K562 (cell line): ENCODE measurements around the gene RPL27. TPM values are rescaled to one million over a fixed set of nuclear protein-coding genes. Genes with fewer than 3 reads are reported as not detected.
A peak's percentile ranks its signal among the peaks of the same experiment; 100 is the strongest.

ENCODE experiments used
- ARID2 ChIP-seq: fragments of 450-650 bp; IDR thresholded peaks from 2 replicates; pipeline ENCODE4 v1.6.1; 2017; ENCODE audit warnings: antibody characterized with exemption, mild to moderate bottlenecking
- CGGBP1 ChIP-seq: fragments of 250-450 bp; sonication (Bioruptor Pico); IDR thresholded peaks from 2 replicates; pipeline ENCODE4 v1.9.0; 2021; ENCODE audit warnings: mild to moderate bottlenecking
- FOXP1 ChIP-seq: sonication (generic); formaldehyde crosslinking; IDR thresholded peaks from 2 replicates; pipeline ENCODE4 v1.8.0; 2022; ENCODE audit warnings: mild to moderate bottlenecking, missing genetic modification reagents
- NEUROD1 ChIP-seq: fragments of 150-350 bp; IDR thresholded peaks from 2 replicates; pipeline ENCODE4 v1.6.1; 2014; ENCODE audit warnings: borderline replicate concordance, low read length, low read depth; ENCODE audit not compliant: partially characterized antibody
- NR2C1 ChIP-seq, 2 experiments: fragments of 450-650 bp; IDR thresholded peaks; 2 replicates each; pipeline ENCODE4 v1.6.1; 2017; ENCODE audit warnings: mild to moderate bottlenecking in 2 of 2, antibody characterized with exemption in 1 of 2, inconsistent platforms in 1 of 2, missing compliant biosample characterization in 1 of 2, missing genetic modification characterization in 1 of 2
- SMAD4 ChIP-seq: fragments of 250-450 bp; sonication (Bioruptor Pico); conservative IDR thresholded peaks from 2 replicates; pipeline ENCODE4 v1.8.0; 2021; ENCODE audit warnings: inconsistent platforms, mild to moderate bottlenecking, moderate library complexity
- THAP7 ChIP-seq: fragments of 250-450 bp; sonication (Bioruptor Pico); IDR thresholded peaks from 2 replicates; pipeline ENCODE4 v1.5.0; 2021
- TSHZ1 ChIP-seq: fragments of 250-450 bp; sonication (Bioruptor Pico); IDR thresholded peaks from 2 replicates; pipeline ENCODE4 v1.4.0; 2020; ENCODE audit warnings: mild to moderate bottlenecking, moderate library complexity
- ZBTB1 ChIP-seq: sonication (generic); formaldehyde crosslinking; IDR thresholded peaks from 2 replicates; pipeline ENCODE4 v1.8.1; 2023; ENCODE audit warnings: missing genetic modification reagents, low read depth, mild to moderate bottlenecking, borderline replicate concordance
- ZBTB40 ChIP-seq, 2 experiments: fragments of 450-650 bp in 1 of 2; sonication (generic) in 1 of 2; formaldehyde crosslinking in 1 of 2; IDR thresholded peaks; 2 replicates each; pipeline versions ENCODE4 v1.7.1 to v1.9.0; 2016 to 2022; ENCODE audit warnings: inconsistent platforms in 1 of 2, mild to moderate bottlenecking in 1 of 2, missing genetic modification reagents in 1 of 2
- ZFP1 ChIP-seq: fragments of 450-650 bp; formaldehyde crosslinking; IDR thresholded peaks from 2 replicates; pipeline ENCODE4 v1.4.0; 2020; ENCODE audit warnings: mild to moderate bottlenecking, mixed read lengths
- ZFP36 ChIP-seq: fragments of 150-350 bp; IDR thresholded peaks from 2 replicates; pipeline ENCODE4 v1.6.1; 2018; ENCODE audit warnings: low read length, low read depth; ENCODE audit not compliant: partially characterized antibody
- polyA plus RNA-seq, 8 experiments: library from polyadenylated mRNA; depleted of rRNA in 4 of 8; stranded (reverse) in 5 of 8; unstranded in 3 of 8; fragments of >200 nt; fragmentation: Nextera tagmentation in 2 of 8; fragmentation: Illumina TruSeq in 1 of 8; extraction: Ambion mirVana in 2 of 8; extraction: Trizol in 1 of 8; gene quantifications; 2 replicates each; pipeline versions ENCODE4 v1.2.1 to v1.2.3, GENCODE V29; 2011 to 2014; ENCODE audit warnings: inconsistent platforms in 1 of 8, missing spikeins in 1 of 8
- total RNA-seq, 7 experiments: library from RNA; depleted of rRNA in 6 of 7; stranded (reverse); fragments of >200 nt in 6 of 7; fragmentation: Illumina TruSeq in 2 of 7; extraction: Trizol in 2 of 7; gene quantifications; 2 replicates each; pipeline versions ENCODE4 v1.2.1 to v1.2.3, GENCODE V29; 2011 to 2021; ENCODE audit warnings: low replicate concordance in 1 of 7

The RPL27 gene
- total and polyA plus RNA-seq, 9 of the 15 experiments (the other 6 are each of a cell fraction or from before 2014, with no cell fraction given) = 1,539 to 6,155 (median 3,710) TPM

GRCh38 chr17:43024407-43025289, 26.4 kb downstream of the RPL27 start, which contains the start of gene RND2 (continued):
- TF ChIP-seq ZFP36 (peak; percentile 53), FOXP1 (CRISPR knock-in tag) (no peak), CGGBP1 (CRISPR knock-in tag) (no peak), TSHZ1 (no peak), ARID2 (no peak; the same call in 1 of the 2 replicates), ZBTB1 (CRISPR knock-in tag) (no peak), ZBTB40 (IDR thresholded peaks at IDR 0.05) (0 out of 2 replicates have a peak, but pooled peaks have one; percentile 26), ZBTB40 (CRISPR knock-in tag; IDR thresholded peaks at IDR 0.05) (no peak), NR2C1 (IDR thresholded peaks at IDR 0.05) (no peak), NR2C1 (tag; IDR thresholded peaks at IDR 0.05) (no peak), NEUROD1 (no peak), SMAD4 (peak; percentile 58), ZFP1 (CRISPR knock-in tag) (no peak), THAP7 (CRISPR knock-in tag) (no peak)
